Measurements from ENCODE around the gene MTHFD1L.

- TF ChIP-seq POLR2A (IDR thresholded peaks at IDR 0.05) (no peak), CTCF (IDR thresholded peaks at IDR 0.05) (no peak)
Measured at GRCh38 chr6:151022492-151022891, 157.0 kb downstream of the MTHFD1L start.

All from stomach (tissue), 4 donors.